WTC11 (cell line): Measurements from ENCODE around the gene SPATA3. TPM values are rescaled to one million over a fixed set of nuclear protein-coding genes. Genes with fewer than 3 reads are reported as not detected.

Experiments
- ATAC-seq: fragments of 200-7000 bp; cut with Tn5 transposase; 2 replicates; pipeline ENCODE4 v1.10.0; 2021; ENCODE audit warnings: mild to moderate bottlenecking, moderate library complexity
- CTCF ChIA-PET: fragments of 300-600 bp; sonication (Branson Sonifier 250); formaldehyde crosslinking; loops from one replicate; lab custom pipeline; 2021; ENCODE audit warnings: antibody characterized with exemption; lab: Charles Lee
- POLR2A ChIA-PET: fragments of 350-600 bp; sonication (Branson Sonifier 250); formaldehyde crosslinking; loops from one replicate; lab custom pipeline; 2021; ENCODE audit warnings: antibody characterized with exemption; lab: Charles Lee
- DNase-seq: peaks from one replicate; pipeline ENCODE4 v3.0.0; 2021; ENCODE audit warnings: low spot score
- H3K27ac Mint-ChIP-seq: 2 replicates; pipeline ENCODE4 v1.8.0; 2021; ENCODE audit warnings: mixed read lengths
- H3K27me3 Mint-ChIP-seq: 2 replicates; pipeline ENCODE4 v1.8.0; 2021; ENCODE audit warnings: low read depth, mild to moderate bottlenecking, moderate library complexity, mixed read lengths
- H3K36me3 Mint-ChIP-seq: 2 replicates; pipeline ENCODE4 v1.8.0; 2021; ENCODE audit warnings: mixed read lengths
- H3K4me1 Mint-ChIP-seq: 2 replicates; pipeline ENCODE4 v1.8.0; 2022; ENCODE audit warnings: mixed read lengths
- H3K4me3 Mint-ChIP-seq: 2 replicates; pipeline ENCODE4 v1.8.0; 2021; ENCODE audit warnings: mild to moderate bottlenecking, moderate library complexity, mixed read lengths
- H3K9me3 Mint-ChIP-seq: 2 replicates; pipeline ENCODE4 v1.8.0; 2021; ENCODE audit warnings: mixed read lengths
- CREB1 ChIP-seq: sonication (generic); formaldehyde crosslinking; IDR thresholded peaks from 2 replicates; pipeline ENCODE4 v1.8.0; 2023; ENCODE audit warnings: mild to moderate bottlenecking, missing genetic modification reagents
- FOXJ3 ChIP-seq: sonication (generic); formaldehyde crosslinking; IDR thresholded peaks from 2 replicates; pipeline ENCODE4 v1.9.0; 2021; ENCODE audit warnings: missing genetic modification reagents, mild to moderate bottlenecking, borderline replicate concordance
- GABPB1 ChIP-seq: sonication (generic); formaldehyde crosslinking; IDR thresholded peaks from 2 replicates; pipeline ENCODE4 v1.8.1; 2023; ENCODE audit warnings: mild to moderate bottlenecking, missing genetic modification reagents
- GTF2I ChIP-seq: fragments of 250-450 bp; sonication (Bioruptor Pico); conservative IDR thresholded peaks from 2 replicates; pipeline ENCODE4 v1.4.0; 2021; ENCODE audit warnings: mild to moderate bottlenecking
- MXD4 ChIP-seq: fragments of 250-450 bp; sonication (Bioruptor Pico); IDR thresholded peaks from 2 replicates; pipeline ENCODE4 v1.8.0; 2021; ENCODE audit warnings: mild to moderate bottlenecking, moderate library complexity, borderline replicate concordance
- NR1H2 ChIP-seq: sonication (generic); formaldehyde crosslinking; IDR thresholded peaks from 2 replicates; pipeline ENCODE4 v1.9.0; 2021; ENCODE audit warnings: mild to moderate bottlenecking, moderate library complexity, missing genetic modification reagents
- NR3C1 ChIP-seq: sonication (generic); formaldehyde crosslinking; conservative IDR thresholded peaks from 2 replicates; pipeline ENCODE4 v1.8.1; 2023; ENCODE audit warnings: low read depth, mild to moderate bottlenecking, missing genetic modification reagents
- OVOL2 ChIP-seq: fragments of 250-450 bp; sonication (Bioruptor Pico); IDR thresholded peaks from 2 replicates; pipeline ENCODE4 v1.9.0; 2021; ENCODE audit warnings: mild to moderate bottlenecking, borderline replicate concordance
- SP1 ChIP-seq: sonication (generic); formaldehyde crosslinking; conservative IDR thresholded peaks from 2 replicates; pipeline ENCODE4 v1.8.1; 2022; ENCODE audit warnings: missing genetic modification reagents
- ZBTB21 ChIP-seq: sonication (generic); formaldehyde crosslinking; IDR thresholded peaks from 2 replicates; pipeline ENCODE4 v1.8.1; 2023; ENCODE audit warnings: mild to moderate bottlenecking, missing genetic modification reagents, borderline replicate concordance
- ZNF219 ChIP-seq: sonication (generic); formaldehyde crosslinking; IDR thresholded peaks from 2 replicates; pipeline ENCODE4 v1.8.0; 2023; ENCODE audit warnings: missing genetic modification reagents, mild to moderate bottlenecking, borderline replicate concordance
- total RNA-seq: library from RNA; stranded (reverse); gene quantifications from 3 replicates; pipeline ENCODE4 v1.2.3, GENCODE V29; 2021
- TF ChIP-seq, protein P1 (sequence below): sonication (generic); formaldehyde crosslinking; IDR thresholded peaks from 2 replicates; pipeline ENCODE4 v1.8.0; 2022; ENCODE audit warnings: mild to moderate bottlenecking, missing genetic modification reagents
- TF ChIP-seq, protein P2 (sequence below): sonication (generic); formaldehyde crosslinking; IDR thresholded peaks from 2 replicates; pipeline ENCODE4 v1.8.1; 2023; ENCODE audit warnings: mild to moderate bottlenecking, missing genetic modification reagents, moderate library complexity
- TF ChIP-seq, protein P3 (sequence below): fragments of 200-600 bp; IDR thresholded peaks from 2 replicates; pipeline ENCODE4 v1.8.0; 2022; ENCODE audit warnings: antibody characterized with exemption
- TF ChIP-seq, protein P4 (sequence below): fragments of 250-450 bp; sonication (Bioruptor Pico); IDR thresholded peaks from 2 replicates; pipeline ENCODE4 v1.9.0; 2021; ENCODE audit warnings: mild to moderate bottlenecking
- TF ChIP-seq, protein P5 (sequence below): sonication (generic); formaldehyde crosslinking; IDR thresholded peaks from 2 replicates; pipeline ENCODE4 v1.8.0; 2022; ENCODE audit warnings: missing genetic modification reagents

SPATA3 gene
- total RNA-seq, 1 experiment from 2014 or later: not detected

DNA sequence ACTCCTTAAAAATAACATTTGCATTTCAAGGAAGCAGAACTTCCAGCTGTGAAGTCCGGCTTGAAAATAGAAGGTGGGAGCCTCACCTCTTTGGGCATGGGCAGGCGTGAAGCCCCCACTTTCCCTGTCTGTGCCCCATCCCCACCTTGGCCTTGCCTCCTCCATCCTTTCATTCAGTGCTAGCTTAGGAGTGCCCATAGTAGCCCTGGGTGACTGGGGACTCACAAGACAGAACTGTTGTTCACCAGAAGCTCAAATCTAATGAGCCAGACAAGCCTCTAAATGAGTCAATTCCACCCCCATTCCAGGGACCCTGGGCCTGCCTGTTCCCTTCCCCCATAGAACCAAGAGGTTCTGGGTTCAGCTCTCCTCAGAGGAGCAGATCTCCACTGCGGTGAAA, 20.0 kb downstream of the SPATA3 start:
- no peak for DNase-seq
- H3K27me3 Mint-ChIP-seq: no peaks in the 10 kb centered on the region; the same call in none of the 2 replicates
- TF ChIP-seq, protein P1, sequence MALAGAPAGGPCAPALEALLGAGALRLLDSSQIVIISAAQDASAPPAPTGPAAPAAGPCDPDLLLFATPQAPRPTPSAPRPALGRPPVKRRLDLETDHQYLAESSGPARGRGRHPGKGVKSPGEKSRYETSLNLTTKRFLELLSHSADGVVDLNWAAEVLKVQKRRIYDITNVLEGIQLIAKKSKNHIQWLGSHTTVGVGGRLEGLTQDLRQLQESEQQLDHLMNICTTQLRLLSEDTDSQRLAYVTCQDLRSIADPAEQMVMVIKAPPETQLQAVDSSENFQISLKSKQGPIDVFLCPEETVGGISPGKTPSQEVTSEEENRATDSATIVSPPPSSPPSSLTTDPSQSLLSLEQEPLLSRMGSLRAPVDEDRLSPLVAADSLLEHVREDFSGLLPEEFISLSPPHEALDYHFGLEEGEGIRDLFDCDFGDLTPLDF (CRISPR knock-in tag): no peak
- TF ChIP-seq, protein P2, sequence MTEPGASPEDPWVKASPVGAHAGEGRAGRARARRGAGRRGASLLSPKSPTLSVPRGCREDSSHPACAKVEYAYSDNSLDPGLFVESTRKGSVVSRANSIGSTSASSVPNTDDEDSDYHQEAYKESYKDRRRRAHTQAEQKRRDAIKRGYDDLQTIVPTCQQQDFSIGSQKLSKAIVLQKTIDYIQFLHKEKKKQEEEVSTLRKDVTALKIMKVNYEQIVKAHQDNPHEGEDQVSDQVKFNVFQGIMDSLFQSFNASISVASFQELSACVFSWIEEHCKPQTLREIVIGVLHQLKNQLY (CRISPR knock-in tag): no peak
- TF ChIP-seq MXD4 (CRISPR knock-in tag) (no peak), CREB1 (CRISPR knock-in tag) (no peak), NR1H2 (CRISPR knock-in tag) (no peak), SP1 (CRISPR knock-in tag) (no peak), NR3C1 (CRISPR knock-in tag) (no peak), GTF2I (no peak), FOXJ3 (CRISPR knock-in tag) (no peak), ZNF219 (no peak), ZBTB21 (CRISPR knock-in tag) (no peak)
- TF ChIP-seq, protein P3, sequence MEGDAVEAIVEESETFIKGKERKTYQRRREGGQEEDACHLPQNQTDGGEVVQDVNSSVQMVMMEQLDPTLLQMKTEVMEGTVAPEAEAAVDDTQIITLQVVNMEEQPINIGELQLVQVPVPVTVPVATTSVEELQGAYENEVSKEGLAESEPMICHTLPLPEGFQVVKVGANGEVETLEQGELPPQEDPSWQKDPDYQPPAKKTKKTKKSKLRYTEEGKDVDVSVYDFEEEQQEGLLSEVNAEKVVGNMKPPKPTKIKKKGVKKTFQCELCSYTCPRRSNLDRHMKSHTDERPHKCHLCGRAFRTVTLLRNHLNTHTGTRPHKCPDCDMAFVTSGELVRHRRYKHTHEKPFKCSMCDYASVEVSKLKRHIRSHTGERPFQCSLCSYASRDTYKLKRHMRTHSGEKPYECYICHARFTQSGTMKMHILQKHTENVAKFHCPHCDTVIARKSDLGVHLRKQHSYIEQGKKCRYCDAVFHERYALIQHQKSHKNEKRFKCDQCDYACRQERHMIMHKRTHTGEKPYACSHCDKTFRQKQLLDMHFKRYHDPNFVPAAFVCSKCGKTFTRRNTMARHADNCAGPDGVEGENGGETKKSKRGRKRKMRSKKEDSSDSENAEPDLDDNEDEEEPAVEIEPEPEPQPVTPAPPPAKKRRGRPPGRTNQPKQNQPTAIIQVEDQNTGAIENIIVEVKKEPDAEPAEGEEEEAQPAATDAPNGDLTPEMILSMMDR: no peak
- TF ChIP-seq, protein P4, sequence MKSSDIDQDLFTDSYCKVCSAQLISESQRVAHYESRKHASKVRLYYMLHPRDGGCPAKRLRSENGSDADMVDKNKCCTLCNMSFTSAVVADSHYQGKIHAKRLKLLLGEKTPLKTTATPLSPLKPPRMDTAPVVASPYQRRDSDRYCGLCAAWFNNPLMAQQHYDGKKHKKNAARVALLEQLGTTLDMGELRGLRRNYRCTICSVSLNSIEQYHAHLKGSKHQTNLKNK: no peak
- TF ChIP-seq, protein P5, sequence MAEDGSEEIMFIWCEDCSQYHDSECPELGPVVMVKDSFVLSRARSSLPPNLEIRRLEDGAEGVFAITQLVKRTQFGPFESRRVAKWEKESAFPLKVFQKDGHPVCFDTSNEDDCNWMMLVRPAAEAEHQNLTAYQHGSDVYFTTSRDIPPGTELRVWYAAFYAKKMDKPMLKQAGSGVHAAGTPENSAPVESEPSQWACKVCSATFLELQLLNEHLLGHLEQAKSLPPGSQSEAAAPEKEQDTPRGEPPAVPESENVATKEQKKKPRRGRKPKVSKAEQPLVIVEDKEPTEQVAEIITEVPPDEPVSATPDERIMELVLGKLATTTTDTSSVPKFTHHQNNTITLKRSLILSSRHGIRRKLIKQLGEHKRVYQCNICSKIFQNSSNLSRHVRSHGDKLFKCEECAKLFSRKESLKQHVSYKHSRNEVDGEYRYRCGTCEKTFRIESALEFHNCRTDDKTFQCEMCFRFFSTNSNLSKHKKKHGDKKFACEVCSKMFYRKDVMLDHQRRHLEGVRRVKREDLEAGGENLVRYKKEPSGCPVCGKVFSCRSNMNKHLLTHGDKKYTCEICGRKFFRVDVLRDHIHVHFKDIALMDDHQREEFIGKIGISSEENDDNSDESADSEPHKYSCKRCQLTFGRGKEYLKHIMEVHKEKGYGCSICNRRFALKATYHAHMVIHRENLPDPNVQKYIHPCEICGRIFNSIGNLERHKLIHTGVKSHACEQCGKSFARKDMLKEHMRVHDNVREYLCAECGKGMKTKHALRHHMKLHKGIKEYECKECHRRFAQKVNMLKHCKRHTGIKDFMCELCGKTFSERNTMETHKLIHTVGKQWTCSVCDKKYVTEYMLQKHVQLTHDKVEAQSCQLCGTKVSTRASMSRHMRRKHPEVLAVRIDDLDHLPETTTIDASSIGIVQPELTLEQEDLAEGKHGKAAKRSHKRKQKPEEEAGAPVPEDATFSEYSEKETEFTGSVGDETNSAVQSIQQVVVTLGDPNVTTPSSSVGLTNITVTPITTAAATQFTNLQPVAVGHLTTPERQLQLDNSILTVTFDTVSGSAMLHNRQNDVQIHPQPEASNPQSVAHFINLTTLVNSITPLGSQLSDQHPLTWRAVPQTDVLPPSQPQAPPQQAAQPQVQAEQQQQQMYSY: no peak
- ChIA-PET POLR2A (no interaction called here), CTCF (interaction anchor here (0.6 to 3.5 kb wide), 5 partner anchors 16 to 856 kb away, joined by 3 to 23 read pairs (median 5); no protein-coding TSS in a partner anchor)
- peaks cover 2% of the 10 kb centered on the region; the same call in 1 of the 2 replicates for H3K36me3 Mint-ChIP-seq
- H3K9me3 Mint-ChIP-seq: peaks cover 9% of the 10 kb centered on the region
- peaks cover 18% of the 10 kb centered on the region for H3K4me1 Mint-ChIP-seq
- no peak overlapping the region for H3K4me3 Mint-ChIP-seq
- H3K27ac Mint-ChIP-seq: no peak overlapping the region
- ATAC-seq: no peak

DNA sequence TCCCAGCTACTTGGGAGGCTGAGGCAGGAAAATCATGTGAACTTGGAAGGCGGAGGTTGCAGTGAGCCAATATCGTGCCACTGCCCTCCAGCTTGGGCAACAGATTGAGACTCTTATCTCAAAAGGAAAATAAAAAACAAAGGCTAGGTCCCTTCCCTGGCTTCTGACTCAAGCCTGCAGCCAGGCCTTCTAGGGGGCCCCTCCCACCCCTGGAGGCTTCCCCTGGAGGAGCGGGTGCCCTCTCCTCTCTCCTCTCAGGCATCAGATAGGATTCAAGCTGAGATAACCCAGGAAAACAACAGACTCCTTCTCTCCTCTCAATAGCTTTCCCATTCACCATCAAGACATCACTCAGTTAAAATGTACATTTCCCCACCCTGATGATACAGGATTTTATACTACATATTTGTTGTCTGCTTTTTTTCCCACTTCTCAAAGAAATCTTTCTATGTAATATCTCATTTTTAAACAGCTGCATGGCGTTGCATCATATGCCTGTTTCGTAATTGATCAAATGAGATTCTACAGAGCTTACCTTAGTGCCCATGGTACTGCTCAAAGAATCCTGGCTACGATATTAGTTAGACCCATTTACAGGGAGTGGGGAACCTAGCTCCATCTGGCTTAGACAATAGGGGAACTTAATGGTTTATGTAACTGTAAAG, 20.8 kb downstream of the SPATA3 start:
- Mint-ChIP-seq H3K27me3 (no peaks in the 10 kb centered on the region; the same call in none of the 2 replicates), H3K27ac (no peak overlapping the region), H3K36me3 (peaks cover 2% of the 10 kb centered on the region; the same call in 1 of the 2 replicates), H3K4me3 (no peak overlapping the region), H3K9me3 (peaks cover 9% of the 10 kb centered on the region), H3K4me1 (peaks cover 18% of the 10 kb centered on the region)
- POLR2A ChIA-PET: no interaction called here
- CTCF ChIA-PET: interaction anchor here (0.6 to 3.5 kb wide), 7 partner anchors 16 to 192 kb away, joined by 3 to 23 read pairs (median 7); no protein-coding TSS in a partner anchor
- ATAC-seq: no peak
- DNase-seq: no peak
- TF ChIP-seq OVOL2 (CRISPR knock-in tag) (no peak), GABPB1 (CRISPR knock-in tag) (peak; percentile 79)
- TF ChIP-seq, all 79 proteins: peak for 1
